Astrocyte (in vitro differentiated cells and primary cell): ENCODE data around the gene PSMA7. TPM values are rescaled to one million over a fixed set of nuclear protein-coding genes. Genes with fewer than 3 reads are reported as not detected.

Source experiments
- DNase-seq: peaks from one replicate; pipeline ENCODE4 v3.0.0-alpha.2; 2010; ENCODE audit warnings: low read depth
- FAIRE-seq: peaks from 2 replicates; lab custom pipeline; 2011; peaks lifted over from hg19 to GRCh38; lab: Jason Lieb, UNC
- H2AFZ ChIP-seq: 2 replicates; pipeline ENCODE4 v1.6.0; 2012; ENCODE audit warnings: low read depth, low read length, inconsistent platforms
- H3K27ac ChIP-seq: 2 replicates; pipeline ENCODE4 v1.5.1; 2011; ENCODE audit warnings: low read depth, low read length, inconsistent platforms
- H3K27me3 ChIP-seq: 2 replicates; pipeline ENCODE4 v1.6.0; 2011; ENCODE audit warnings: low read length, inconsistent platforms; ENCODE audit not compliant: insufficient read depth
- H3K36me3 ChIP-seq: 2 replicates; pipeline ENCODE4 v1.5.1; 2011; ENCODE audit warnings: low read length, inconsistent platforms; ENCODE audit not compliant: insufficient read depth
- H3K4me1 ChIP-seq: 2 replicates; pipeline ENCODE4 v1.5.1; 2011; ENCODE audit warnings: low read length, inconsistent platforms; ENCODE audit not compliant: insufficient read depth
- H3K4me2 ChIP-seq: 2 replicates; pipeline ENCODE4 v1.6.0; 2012; ENCODE audit warnings: low read length, inconsistent platforms
- H3K4me3 ChIP-seq: 2 replicates; pipeline ENCODE4 v1.5.1; 2011; ENCODE audit warnings: low read depth, mild to moderate bottlenecking, low read length, inconsistent platforms; ENCODE audit not compliant: insufficient read depth
- H3K79me2 ChIP-seq: 2 replicates; pipeline ENCODE4 v1.6.0; 2012; ENCODE audit warnings: mild to moderate bottlenecking, low read length, inconsistent platforms; ENCODE audit not compliant: insufficient read depth
- H3K9ac ChIP-seq: 2 replicates; pipeline ENCODE4 v1.6.0; 2012; ENCODE audit warnings: mild to moderate bottlenecking, low read length, inconsistent platforms
- H3K9me3 ChIP-seq: 2 replicates; pipeline ENCODE4 v1.5.1; 2012; ENCODE audit warnings: low read depth, mild to moderate bottlenecking, low read length, inconsistent platforms; ENCODE audit not compliant: insufficient read depth
- H4K20me1 ChIP-seq: 2 replicates; pipeline ENCODE4 v1.6.0; 2012; ENCODE audit warnings: low read length, inconsistent platforms; ENCODE audit not compliant: insufficient read depth
- H3K27ac Mint-ChIP-seq: one replicate; pipeline ENCODE4 v1.8.0; 2021; ENCODE audit warnings: mild to moderate bottlenecking, mixed read lengths; ENCODE audit not compliant: unreplicated experiment
- H3K27me3 Mint-ChIP-seq: one replicate; pipeline ENCODE4 v1.8.0; 2021; ENCODE audit warnings: low read depth, mixed read lengths; ENCODE audit not compliant: unreplicated experiment
- H3K36me3 Mint-ChIP-seq: one replicate; pipeline ENCODE4 v1.8.0; 2021; ENCODE audit warnings: low read depth, mixed read lengths; ENCODE audit not compliant: unreplicated experiment
- H3K4me1 Mint-ChIP-seq: one replicate; pipeline ENCODE4 v1.8.0; 2021; ENCODE audit warnings: low read depth, mixed read lengths; ENCODE audit not compliant: unreplicated experiment
- H3K4me3 Mint-ChIP-seq: one replicate; pipeline ENCODE4 v1.8.0; 2021; ENCODE audit warnings: mild to moderate bottlenecking, moderate library complexity, mixed read lengths; ENCODE audit not compliant: unreplicated experiment
- H3K9me3 Mint-ChIP-seq: one replicate; pipeline ENCODE4 v1.8.0; 2021; ENCODE audit warnings: mild to moderate bottlenecking, mixed read lengths; ENCODE audit not compliant: unreplicated experiment
- EZH2 ChIP-seq: IDR thresholded peaks from 2 replicates; pipeline ENCODE4 v1.6.1; 2012; ENCODE audit warnings: mild to moderate bottlenecking, low read length, inconsistent platforms; ENCODE audit not compliant: insufficient read depth
- total RNA-seq: library from RNA; stranded (reverse); gene quantifications from 2 replicates; pipeline ENCODE4 v1.2.1, GENCODE V29; 2021
- TF ChIP-seq, protein P1 (sequence below): IDR thresholded peaks from 2 replicates; pipeline ENCODE4 v1.5.1; 2011; ENCODE audit warnings: low read depth, mild to moderate bottlenecking, inconsistent platforms, low read length, moderate library complexity; ENCODE audit not compliant: insufficient read depth

Gene PSMA7
- total RNA-seq, 1 donor from 2014 or later, result 324 TPM

DNA sequence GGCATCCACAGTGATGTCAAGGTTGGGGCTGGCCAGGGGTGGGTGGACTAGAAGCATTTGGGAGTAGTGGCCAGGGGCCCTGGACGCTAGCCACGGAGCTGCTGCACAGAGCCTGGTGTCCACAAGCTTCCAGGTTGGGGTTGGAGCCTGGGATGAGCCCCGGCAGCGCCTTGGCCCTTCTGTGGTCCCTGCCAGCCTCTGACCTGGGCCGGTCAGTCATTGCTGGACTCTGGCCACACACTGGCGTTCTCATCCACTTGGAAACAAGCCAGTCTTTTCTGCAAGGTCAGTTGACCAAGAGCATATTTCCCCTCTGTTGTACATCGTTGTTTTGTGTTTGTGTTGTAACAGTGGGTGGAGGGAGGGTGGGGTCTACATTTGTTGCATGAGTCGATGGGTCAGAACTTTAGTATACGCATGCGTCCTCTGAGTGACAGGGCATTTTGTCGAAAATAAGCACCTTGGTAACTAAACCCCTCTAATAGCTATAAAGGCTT, 8.4 kb downstream of the PSMA7 start:
- no peak for TF ChIP-seq EZH2
- TF ChIP-seq, protein P1, sequence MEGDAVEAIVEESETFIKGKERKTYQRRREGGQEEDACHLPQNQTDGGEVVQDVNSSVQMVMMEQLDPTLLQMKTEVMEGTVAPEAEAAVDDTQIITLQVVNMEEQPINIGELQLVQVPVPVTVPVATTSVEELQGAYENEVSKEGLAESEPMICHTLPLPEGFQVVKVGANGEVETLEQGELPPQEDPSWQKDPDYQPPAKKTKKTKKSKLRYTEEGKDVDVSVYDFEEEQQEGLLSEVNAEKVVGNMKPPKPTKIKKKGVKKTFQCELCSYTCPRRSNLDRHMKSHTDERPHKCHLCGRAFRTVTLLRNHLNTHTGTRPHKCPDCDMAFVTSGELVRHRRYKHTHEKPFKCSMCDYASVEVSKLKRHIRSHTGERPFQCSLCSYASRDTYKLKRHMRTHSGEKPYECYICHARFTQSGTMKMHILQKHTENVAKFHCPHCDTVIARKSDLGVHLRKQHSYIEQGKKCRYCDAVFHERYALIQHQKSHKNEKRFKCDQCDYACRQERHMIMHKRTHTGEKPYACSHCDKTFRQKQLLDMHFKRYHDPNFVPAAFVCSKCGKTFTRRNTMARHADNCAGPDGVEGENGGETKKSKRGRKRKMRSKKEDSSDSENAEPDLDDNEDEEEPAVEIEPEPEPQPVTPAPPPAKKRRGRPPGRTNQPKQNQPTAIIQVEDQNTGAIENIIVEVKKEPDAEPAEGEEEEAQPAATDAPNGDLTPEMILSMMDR, result no peak
- H4K20me1 ChIP-seq, result peaks cover 83% of the 10 kb centered on the region
- H3K4me1 Mint-ChIP-seq, result no peaks in the 10 kb centered on the region
- no peak overlapping the region for H3K27ac ChIP-seq
- H3K27ac Mint-ChIP-seq, result no peak overlapping the region
- no peak overlapping the region for H3K9ac ChIP-seq
- H3K4me2 ChIP-seq, result no peak overlapping the region
- peaks cover 59% of the 10 kb centered on the region for H3K36me3 ChIP-seq
- H3K9me3 Mint-ChIP-seq, result no peaks in the 10 kb centered on the region
- H3K36me3 Mint-ChIP-seq, result peaks cover 33% of the 10 kb centered on the region
- FAIRE-seq, result no peak
- H2AFZ ChIP-seq, result no peak overlapping the region
- no peak for DNase-seq
- H3K79me2 ChIP-seq, result peaks cover 37% of the 10 kb centered on the region
- H3K27me3 ChIP-seq, result no peaks in the 10 kb centered on the region
- H3K9me3 ChIP-seq, result no peaks in the 10 kb centered on the region
- no peak overlapping the region for H3K4me3 Mint-ChIP-seq
- no peak overlapping the region for H3K4me3 ChIP-seq
- no peaks in the 10 kb centered on the region for H3K27me3 Mint-ChIP-seq
- H3K4me1 ChIP-seq, result peaks cover 5% of the 10 kb centered on the region

DNA sequence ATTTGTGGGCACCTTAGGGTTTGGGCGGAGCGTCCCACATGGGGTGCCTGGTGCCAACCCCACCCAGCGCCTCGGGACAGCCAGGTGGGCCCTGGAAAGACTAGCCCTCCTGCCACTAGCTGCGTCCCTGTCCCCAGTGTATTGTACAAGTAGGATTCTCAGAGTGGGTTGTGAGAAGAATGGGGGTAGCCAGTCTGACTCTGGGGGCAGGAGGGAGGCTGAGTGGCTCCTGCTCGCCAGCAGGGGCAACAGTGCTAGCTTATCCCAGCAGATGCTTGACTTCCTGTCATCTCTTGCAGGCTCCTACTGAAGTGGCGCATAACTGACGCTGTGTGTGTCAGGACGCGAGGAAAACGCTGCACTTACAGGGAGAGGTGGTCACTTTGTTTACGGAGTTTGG, 9.3 kb downstream of the PSMA7 start:
- Mint-ChIP-seq H3K4me3 (no peak overlapping the region), H3K27ac (no peak overlapping the region), H3K27me3 (no peaks in the 10 kb centered on the region), H3K36me3 (peaks cover 31% of the 10 kb centered on the region), H3K9me3 (no peaks in the 10 kb centered on the region), H3K4me1 (no peaks in the 10 kb centered on the region)
- no peak for DNase-seq
- TF ChIP-seq, protein P1, result no peak
- no peak for TF ChIP-seq EZH2
- peaks cover 28% of the 10 kb centered on the region for H3K79me2 ChIP-seq
- no peak overlapping the region for H3K9ac ChIP-seq
- peaks cover 5% of the 10 kb centered on the region for H3K4me1 ChIP-seq
- peaks cover 83% of the 10 kb centered on the region for H4K20me1 ChIP-seq
- H3K4me3 ChIP-seq, result no peak overlapping the region
- H3K27ac ChIP-seq, result no peak overlapping the region
- H2AFZ ChIP-seq, result no peak overlapping the region
- peaks cover 50% of the 10 kb centered on the region for H3K36me3 ChIP-seq
- H3K9me3 ChIP-seq, result no peaks in the 10 kb centered on the region
- no peaks in the 10 kb centered on the region for H3K27me3 ChIP-seq
- no peak for FAIRE-seq
- H3K4me2 ChIP-seq, result no peak overlapping the region

DNA sequence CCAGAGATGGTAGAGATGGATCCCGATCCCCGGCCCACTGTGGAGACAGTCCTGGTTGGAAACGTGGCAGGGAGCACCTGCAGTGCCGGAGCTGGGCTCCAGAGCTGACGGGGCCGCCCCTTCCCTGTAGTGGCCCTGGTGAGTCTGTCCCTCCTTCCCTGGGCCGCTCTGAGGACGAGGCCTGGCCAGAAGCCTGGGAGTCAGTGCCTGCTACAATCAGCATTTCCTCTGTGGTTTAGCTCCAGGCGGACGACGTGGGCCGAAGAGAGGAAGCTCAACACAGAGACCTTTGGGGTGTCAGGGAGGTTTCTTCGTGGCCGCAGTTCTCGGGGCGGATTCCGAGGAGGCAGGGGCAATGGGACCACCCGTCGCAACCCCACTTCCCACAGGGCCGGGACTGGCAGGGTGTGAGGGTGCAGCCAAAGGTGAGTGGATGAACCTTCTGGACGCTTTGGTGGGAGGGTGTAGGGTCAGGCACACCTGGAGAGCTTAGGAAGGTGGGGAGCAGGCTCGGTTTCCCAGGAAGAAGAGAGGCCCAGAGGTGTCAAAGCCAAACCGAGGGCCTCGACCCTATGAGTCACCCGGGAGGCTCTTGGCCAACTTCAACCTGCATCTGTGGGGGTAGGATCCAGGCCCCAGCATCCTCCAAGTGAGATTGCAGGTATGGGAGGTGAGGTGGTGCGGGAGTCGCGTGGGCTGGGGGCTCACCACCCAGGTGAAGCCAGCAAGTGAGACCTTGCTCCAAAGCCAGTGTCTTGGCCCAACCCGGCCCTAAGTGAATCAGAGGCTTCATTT, 9.9 kb downstream of the PSMA7 start:
- no peak overlapping the region for H3K9ac ChIP-seq
- H4K20me1 ChIP-seq, result peaks cover 83% of the 10 kb centered on the region
- no peaks in the 10 kb centered on the region for H3K27me3 ChIP-seq
- DNase-seq (peak; percentile 27), FAIRE-seq (no peak)
- Mint-ChIP-seq H3K27me3 (no peaks in the 10 kb centered on the region), H3K4me1 (no peaks in the 10 kb centered on the region), H3K36me3 (peaks cover 29% of the 10 kb centered on the region), H3K9me3 (no peaks in the 10 kb centered on the region), H3K27ac (no peak overlapping the region), H3K4me3 (no peak overlapping the region)
- TF ChIP-seq EZH2, result no peak
- TF ChIP-seq, protein P1, result no peak
- no peak overlapping the region for H3K27ac ChIP-seq
- peaks cover 53% of the 10 kb centered on the region for H3K36me3 ChIP-seq
- H3K4me2 ChIP-seq, result no peak overlapping the region
- peaks cover 5% of the 10 kb centered on the region for H3K4me1 ChIP-seq
- H3K4me3 ChIP-seq, result no peak overlapping the region
- H2AFZ ChIP-seq, result no peak overlapping the region
- no peaks in the 10 kb centered on the region for H3K9me3 ChIP-seq
- H3K79me2 ChIP-seq, result peaks cover 25% of the 10 kb centered on the region
